K562 (cell line): ENCODE data around the gene TTBK2. TPM values are rescaled to one million over a fixed set of nuclear protein-coding genes. Genes with fewer than 3 reads are reported as not detected.

Source experiments
- ATAC-seq: fragments of 200-7000 bp; cut with Tn5 transposase; 3 replicates; pipeline ENCODE4 v1.9.1; 2020; ENCODE audit warnings: moderate library complexity
- BruUV-seq: library from RNA; stranded (reverse); fragments of 400-500 nt; replicated peaks from 2 replicates; lab custom pipeline; 2021; lab: Mats Ljungman, UMichigan
- CTCF ChIA-PET: fragments of 300-600 bp; formaldehyde crosslinking; extraction: SDS; loops from one replicate; lab custom pipeline; 2021; ENCODE audit warnings: low intra/inter-chr PET ratio; lab: Yijun Ruan, JAX
- POLR2A ChIA-PET: fragments of 300-600, 350-650 bp; sonication (Branson Sonifier 250); formaldehyde crosslinking; extraction: SDS; loops from one replicate; lab custom pipeline; 2021; ENCODE audit warnings: antibody characterized with exemption, inconsistent platforms; lab: Yijun Ruan, JAX
- DNase-seq, 4 experiments: peaks; one replicate each; pipeline versions ENCODE4 v3.0.0 to v3.0.0-alpha.2; 2011 to 2018; ENCODE audit warnings: low spot score in 3 of 4, mixed read lengths in 3 of 4; ENCODE audit errors: extremely low read depth in 1 of 4
- FAIRE-seq: peaks from 2 replicates; lab custom pipeline; 2011; peaks lifted over from hg19 to GRCh38; lab: Jason Lieb, UNC
- H2AFZ ChIP-seq: 2 replicates; pipeline ENCODE4 v1.6.0; 2011; ENCODE audit warnings: low read depth, low read length, control low read depth, inconsistent platforms
- H3K27ac ChIP-seq: fragments of 200-600 bp; 3 replicates; pipeline ENCODE4 v1.8.0; 2011; ENCODE audit warnings: low read depth, mild to moderate bottlenecking, control low read depth, inconsistent platforms, low read length, moderate library complexity, mixed read lengths; ENCODE audit errors: extremely low read depth
- H3K27me3 ChIP-seq, 2 experiments: fragments of 300-600 bp in 1 of 2; 2 replicates in 1 of 2; 3 replicates in 1 of 2; pipeline versions ENCODE4 v1.6.0 to v1.8.0; 2011; ENCODE audit warnings: inconsistent platforms in 2 of 2, low read length in 2 of 2, mild to moderate bottlenecking in 1 of 2, mixed read lengths in 1 of 2, moderate library complexity in 1 of 2; ENCODE audit not compliant: control insufficient read depth in 2 of 2, insufficient read depth in 2 of 2
- H3K36me3 ChIP-seq: fragments of 300-600 bp; 3 replicates; pipeline ENCODE4 v1.8.0; 2011; ENCODE audit warnings: mild to moderate bottlenecking, low read length, inconsistent platforms; ENCODE audit not compliant: control insufficient read depth, insufficient read depth
- H3K4me1 ChIP-seq, 2 experiments: fragments of 200-600 bp in 1 of 2; replicated peaks in 1 of 2; 2 replicates in 1 of 2; 3 replicates in 1 of 2; pipeline versions ENCODE4 v1.5.1 to v1.8.0; 2011; ENCODE audit warnings: inconsistent platforms in 2 of 2, low read length in 2 of 2, mild to moderate bottlenecking in 1 of 2, mixed read lengths in 1 of 2, moderate library complexity in 1 of 2; ENCODE audit not compliant: control insufficient read depth in 2 of 2, insufficient read depth in 2 of 2
- H3K4me2 ChIP-seq: 2 replicates; pipeline ENCODE4 v1.6.1; 2011; ENCODE audit warnings: low read length, control low read depth, inconsistent platforms, mixed read lengths; ENCODE audit not compliant: insufficient read depth
- H3K4me3 ChIP-seq: fragments of 200-600 bp; sonication (generic), shearing (Covaris generic); 2 replicates; pipeline ENCODE4 v1.5.1; 2016; ENCODE audit warnings: control low read depth, inconsistent platforms
- H3K79me2 ChIP-seq: fragments of 200-600 bp; 3 replicates; pipeline ENCODE4 v1.8.0; 2011; ENCODE audit warnings: low read length, inconsistent platforms; ENCODE audit not compliant: control insufficient read depth, insufficient read depth
- H3K9ac ChIP-seq, 2 experiments: 2 replicates each; pipeline versions ENCODE4 v1.6.0 to v1.6.1; 2011; ENCODE audit warnings: low read depth in 2 of 2, low read length in 2 of 2, control low read depth in 1 of 2, inconsistent platforms in 1 of 2, mild to moderate bottlenecking in 1 of 2, mixed read lengths in 1 of 2; ENCODE audit not compliant: insufficient read depth in 1 of 2
- H3K9me1 ChIP-seq: one replicate; pipeline ENCODE4 v1.6.0; 2011; ENCODE audit warnings: inconsistent platforms, mild to moderate bottlenecking, low read length, moderate library complexity; ENCODE audit not compliant: control insufficient read depth, insufficient read depth
- H3K9me3 ChIP-seq: replicated peaks from 2 replicates; pipeline ENCODE4 v1.5.1; 2011; ENCODE audit warnings: low read depth, low read length, inconsistent platforms; ENCODE audit not compliant: control insufficient read depth, insufficient read depth
- H4K20me1 ChIP-seq: replicated peaks from 2 replicates; pipeline ENCODE4 v1.6.1; 2011; ENCODE audit warnings: low read length, inconsistent platforms, mixed read lengths; ENCODE audit not compliant: control insufficient read depth, insufficient read depth
- BRD4 ChIP-seq: fragments of 200-600 bp; sonication (generic); IDR thresholded peaks from 2 replicates; pipeline ENCODE4 v1.6.1; 2017; ENCODE audit warnings: inconsistent platforms
- FUS ChIP-seq: fragments of 200-400 bp; formaldehyde crosslinking; optimal IDR thresholded peaks from 2 replicates; pipeline ENCODE3; 2017; ENCODE audit warnings: low read depth, low read length
- KLF13 ChIP-seq: fragments of 450-650 bp; IDR thresholded peaks from 2 replicates; pipeline ENCODE4 v1.6.1; 2016; ENCODE audit warnings: missing genetic modification characterization, low read depth, mild to moderate bottlenecking, missing compliant biosample characterization, moderate library complexity, borderline replicate concordance
- MEIS2 ChIP-seq: fragments of 450-650 bp; IDR thresholded peaks from 2 replicates; pipeline ENCODE4 v1.6.1; 2014; ENCODE audit warnings: mild to moderate bottlenecking; ENCODE audit not compliant: partially characterized antibody
- PHF8 ChIP-seq: fragments of 200-600 bp; sonication (generic); IDR thresholded peaks from 2 replicates; pipeline ENCODE4 v1.6.1; 2012; ENCODE audit warnings: mixed run types, mild to moderate bottlenecking, inconsistent platforms, low read length, moderate library complexity, borderline replicate concordance
- POLR2A ChIP-seq: fragments of 450-650 bp; conservative IDR thresholded peaks from 2 replicates; pipeline ENCODE4 v1.6.1; 2016
- TEAD4 ChIP-seq, 2 experiments: sonication (generic) in 1 of 2; formaldehyde crosslinking in 1 of 2; IDR thresholded peaks; 2 replicates each; pipeline versions ENCODE4 v1.6.1 to v1.8.0; 2012 to 2022; ENCODE audit warnings: borderline replicate concordance in 1 of 2, inconsistent platforms in 1 of 2, low read length in 1 of 2, mild to moderate bottlenecking in 1 of 2, missing genetic modification reagents in 1 of 2
- WGBS: fragments of 100-300 bp; shearing (Covaris generic); methylation state at CpG from one replicate; pipeline ENCODE4 v1.1.6; 2016; ENCODE audit warnings: low coverage, mixed read lengths; ENCODE audit not compliant: insufficient coverage; ENCODE audit errors: missing lambda C conversion rate; 5-methylcytosine and 5-hydroxymethylcytosine counted together
- in situ Hi-C: fragments of 300-500 bp; cut with MboI; formaldehyde crosslinking; loops from 4 replicates; pipeline ENCODE4 v1.15.0; 2018; ENCODE audit warnings: inconsistent platforms, mixed read lengths
- intact Hi-C: fragments of 100-400 bp; cut with micrococcal nuclease; formaldehyde crosslinking; loops from 2 replicates; pipeline ENCODE4 v1.14.2; 2022
- polyA plus RNA-seq, 8 experiments: library from polyadenylated mRNA; depleted of rRNA in 4 of 8; stranded (reverse) in 5 of 8; unstranded in 3 of 8; fragments of >200 nt; fragmentation: Nextera tagmentation in 2 of 8; fragmentation: Illumina TruSeq in 1 of 8; extraction: Ambion mirVana in 2 of 8; extraction: Trizol in 1 of 8; gene quantifications; 2 replicates each; pipeline versions ENCODE4 v1.2.1 to v1.2.3, GENCODE V29; 2011 to 2014; ENCODE audit warnings: inconsistent platforms in 1 of 8, missing spikeins in 1 of 8
- total RNA-seq, 7 experiments: library from RNA; depleted of rRNA in 6 of 7; stranded (reverse); fragments of >200 nt in 6 of 7; fragmentation: Illumina TruSeq in 2 of 7; extraction: Trizol in 2 of 7; gene quantifications; 2 replicates each; pipeline versions ENCODE4 v1.2.1 to v1.2.3, GENCODE V29; 2011 to 2021; ENCODE audit warnings: low replicate concordance in 1 of 7
- TF ChIP-seq, protein P1 (sequence below), 2 experiments: fragments of 200-800 bp in 1 of 2; sonication (Bioruptor generic) in 1 of 2; sonication (generic) in 1 of 2; formaldehyde crosslinking in 1 of 2; IDR thresholded peaks in 1 of 2; conservative IDR thresholded peaks in 1 of 2; 2 replicates each; pipeline versions ENCODE4 v1.5.0 to v1.6.1; 2016 to 2020; ENCODE audit warnings: missing compliant biosample characterization in 1 of 2, missing genetic modification characterization in 1 of 2, missing genetic modification reagents in 1 of 2
- TF ChIP-seq, protein P2 (sequence below): sonication (generic); formaldehyde crosslinking; IDR thresholded peaks from 2 replicates; pipeline ENCODE4 v1.8.0; 2022; ENCODE audit warnings: mild to moderate bottlenecking, missing genetic modification reagents
- TF ChIP-seq, protein P3 (sequence below), 2 experiments: IDR thresholded peaks; 2 replicates each; pipeline ENCODE4 v1.6.1; 2011; ENCODE audit warnings: borderline replicate concordance in 1 of 2, control low read depth in 1 of 2, low read depth in 1 of 2, low read length in 1 of 2, mild to moderate bottlenecking in 1 of 2, mixed read lengths in 1 of 2, moderate library complexity in 1 of 2; ENCODE audit not compliant: insufficient read depth in 1 of 2, insufficient read length in 1 of 2, poor library complexity in 1 of 2, severe bottlenecking in 1 of 2; ENCODE audit errors: extremely low read depth in 1 of 2

Gene TTBK2
- total and polyA plus RNA-seq, 9 of the 15 experiments (the other 6 are each of a cell fraction or from before 2014, with no cell fraction given), result 0.89 to 8.0 (median 4.8) TPM

GRCh38 chr15:42736793-42737528 lies 183.6 kb downstream of the TTBK2 start, which contains the start of gene CDAN1:
Gene CDAN1, minus strand, starts transcription at chr15:42737128. Its CDS starts 26 bp downstream, at chr15:42737102.
- CTCF ChIA-PET, result interaction anchor here (0.6 kb wide), 1 partner anchor 184 kb away, joined by 5 read pairs; the partner anchor contains the start of gene TTBK2
- ATAC-seq (peak; percentile 97), FAIRE-seq (peak; percentile 37), DNase-seq (peak; percentile 93 to 99 (median 99))
- intact Hi-C loops (loop anchor here (2.0 kb wide), 1 partner anchor 190 kb away; no protein-coding TSS in a partner anchor), in situ Hi-C loops (no loop called here)
- H3K9me3 ChIP-seq, result no peaks in the 10 kb centered on the region
- H3K9ac ChIP-seq, result peak within 1 kb of the TSS; percentile 88 to 94
- peaks cover 5 to 26% of the 10 kb centered on the region in 2 experiments; a peak in 4 of 5 replicates for H3K4me1 ChIP-seq
- H3K36me3 ChIP-seq, result peaks cover 38% of the 10 kb centered on the region
- peak within 1 kb of the TSS; percentile 92 for H3K4me2 ChIP-seq
- H3K27ac ChIP-seq, result peak within 1 kb of the TSS; percentile 89
- POLR2A ChIA-PET, result interaction anchor here (0.6 to 1.7 kb wide), 8 partner anchors 9 to 186 kb away, joined by 3 to 6 read pairs (median 4); no protein-coding TSS in a partner anchor
- peaks cover 22% of the 10 kb centered on the region for H3K79me2 ChIP-seq
- no TSS peak for BruUV-seq
- H3K27me3 ChIP-seq, result no peaks in the 10 kb centered on the region
- WGBS, result under 1% methylated on average over 45 of the region's 76 CpGs
- H2AFZ ChIP-seq, result peak within 1 kb of the TSS; percentile 95
- H3K9me1 ChIP-seq, result no peaks in the 10 kb centered on the region
- peaks cover 4% of the 10 kb centered on the region; the same call in 1 of the 2 replicates for H4K20me1 ChIP-seq
- H3K4me3 ChIP-seq, result peak within 1 kb of the TSS; percentile 96
- TF ChIP-seq POLR2A (peak; percentile 84), PHF8 (peak; percentile 93; the same call in 1 of the 2 replicates), TEAD4 (IDR thresholded peaks at IDR 0.05; ENCODE audit: low read length) (no peak), TEAD4 (CRISPR knock-in tag; IDR thresholded peaks at IDR 0.05; ENCODE audit: borderline replicate concordance) (no peak), FUS (peak; percentile 10), MEIS2 (peak; percentile 63), BRD4 (0 out of 2 replicates have a peak, but pooled peaks have one; percentile 42), KLF13 (tag) (peak; percentile 64; the same call in 1 of the 2 replicates)
- TF ChIP-seq, protein P1, sequence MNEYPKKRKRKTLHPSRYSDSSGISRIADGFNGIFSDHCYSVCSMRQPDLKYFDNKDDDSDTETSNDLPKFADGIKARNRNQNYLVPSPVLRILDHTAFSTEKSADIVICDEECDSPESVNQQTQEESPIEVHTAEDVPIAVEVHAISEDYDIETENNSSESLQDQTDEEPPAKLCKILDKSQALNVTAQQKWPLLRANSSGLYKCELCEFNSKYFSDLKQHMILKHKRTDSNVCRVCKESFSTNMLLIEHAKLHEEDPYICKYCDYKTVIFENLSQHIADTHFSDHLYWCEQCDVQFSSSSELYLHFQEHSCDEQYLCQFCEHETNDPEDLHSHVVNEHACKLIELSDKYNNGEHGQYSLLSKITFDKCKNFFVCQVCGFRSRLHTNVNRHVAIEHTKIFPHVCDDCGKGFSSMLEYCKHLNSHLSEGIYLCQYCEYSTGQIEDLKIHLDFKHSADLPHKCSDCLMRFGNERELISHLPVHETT (CRISPR knock-in tag; conservative IDR thresholded peaks at IDR 0.05 in 1 of 2, IDR thresholded peaks at IDR 0.05 in 1 of 2), result peak in 1 of 2 experiments; percentile 45; a peak in 1 of 4 replicates
- TF ChIP-seq, protein P2, sequence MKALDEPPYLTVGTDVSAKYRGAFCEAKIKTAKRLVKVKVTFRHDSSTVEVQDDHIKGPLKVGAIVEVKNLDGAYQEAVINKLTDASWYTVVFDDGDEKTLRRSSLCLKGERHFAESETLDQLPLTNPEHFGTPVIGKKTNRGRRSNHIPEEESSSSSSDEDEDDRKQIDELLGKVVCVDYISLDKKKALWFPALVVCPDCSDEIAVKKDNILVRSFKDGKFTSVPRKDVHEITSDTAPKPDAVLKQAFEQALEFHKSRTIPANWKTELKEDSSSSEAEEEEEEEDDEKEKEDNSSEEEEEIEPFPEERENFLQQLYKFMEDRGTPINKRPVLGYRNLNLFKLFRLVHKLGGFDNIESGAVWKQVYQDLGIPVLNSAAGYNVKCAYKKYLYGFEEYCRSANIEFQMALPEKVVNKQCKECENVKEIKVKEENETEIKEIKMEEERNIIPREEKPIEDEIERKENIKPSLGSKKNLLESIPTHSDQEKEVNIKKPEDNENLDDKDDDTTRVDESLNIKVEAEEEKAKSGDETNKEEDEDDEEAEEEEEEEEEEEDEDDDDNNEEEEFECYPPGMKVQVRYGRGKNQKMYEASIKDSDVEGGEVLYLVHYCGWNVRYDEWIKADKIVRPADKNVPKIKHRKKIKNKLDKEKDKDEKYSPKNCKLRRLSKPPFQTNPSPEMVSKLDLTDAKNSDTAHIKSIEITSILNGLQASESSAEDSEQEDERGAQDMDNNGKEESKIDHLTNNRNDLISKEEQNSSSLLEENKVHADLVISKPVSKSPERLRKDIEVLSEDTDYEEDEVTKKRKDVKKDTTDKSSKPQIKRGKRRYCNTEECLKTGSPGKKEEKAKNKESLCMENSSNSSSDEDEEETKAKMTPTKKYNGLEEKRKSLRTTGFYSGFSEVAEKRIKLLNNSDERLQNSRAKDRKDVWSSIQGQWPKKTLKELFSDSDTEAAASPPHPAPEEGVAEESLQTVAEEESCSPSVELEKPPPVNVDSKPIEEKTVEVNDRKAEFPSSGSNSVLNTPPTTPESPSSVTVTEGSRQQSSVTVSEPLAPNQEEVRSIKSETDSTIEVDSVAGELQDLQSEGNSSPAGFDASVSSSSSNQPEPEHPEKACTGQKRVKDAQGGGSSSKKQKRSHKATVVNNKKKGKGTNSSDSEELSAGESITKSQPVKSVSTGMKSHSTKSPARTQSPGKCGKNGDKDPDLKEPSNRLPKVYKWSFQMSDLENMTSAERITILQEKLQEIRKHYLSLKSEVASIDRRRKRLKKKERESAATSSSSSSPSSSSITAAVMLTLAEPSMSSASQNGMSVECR (CRISPR knock-in tag), result peak; percentile 34; the same call in 1 of the 2 replicates
- TF ChIP-seq, protein P3, sequence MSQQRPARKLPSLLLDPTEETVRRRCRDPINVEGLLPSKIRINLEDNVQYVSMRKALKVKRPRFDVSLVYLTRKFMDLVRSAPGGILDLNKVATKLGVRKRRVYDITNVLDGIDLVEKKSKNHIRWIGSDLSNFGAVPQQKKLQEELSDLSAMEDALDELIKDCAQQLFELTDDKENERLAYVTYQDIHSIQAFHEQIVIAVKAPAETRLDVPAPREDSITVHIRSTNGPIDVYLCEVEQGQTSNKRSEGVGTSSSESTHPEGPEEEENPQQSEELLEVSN (IDR thresholded peaks at IDR 0.05; ENCODE audit: borderline replicate concordance in 1 of 2, extremely low read depth in 1 of 2, insufficient read depth in 1 of 2, insufficient read length in 1 of 2, low read depth in 1 of 2, low read length in 1 of 2, poor library complexity in 1 of 2, severe bottlenecking in 1 of 2), result peak in 1 of 2 experiments; percentile 27
